Stimulated activated naive CD8-positive, alpha-beta T cell treated with anti-CD3 and anti-CD28 coated beads, Interleukin-15, amount 100 ng/mL, for 72 hours (primary cell): Measurements from ENCODE around the gene TAF8.

Source experiments
- ATAC-seq: fragments of 150-1000 bp; cut with Tn5 transposase; 2 replicates; pipeline ENCODE4 v1.10.0; 2021; ENCODE audit warnings: mild to moderate bottlenecking, moderate library complexity
- DNase-seq, 2 donors: peaks; one replicate each; pipeline ENCODE4 v3.0.0; 2021 to 2022
- H3K27ac Mint-ChIP-seq, 2 donors: one replicate each; pipeline ENCODE4 v1.8.0; 2022; ENCODE audit warnings: mild to moderate bottlenecking in 2 of 2, mixed read lengths in 2 of 2, moderate library complexity in 2 of 2
- H3K27me3 Mint-ChIP-seq: one replicate; pipeline ENCODE4 v1.8.0; 2022; ENCODE audit warnings: mixed read lengths
- H3K4me1 Mint-ChIP-seq: one replicate; pipeline ENCODE4 v1.8.0; 2022; ENCODE audit warnings: mild to moderate bottlenecking, mixed read lengths
- H3K4me3 Mint-ChIP-seq, 2 donors: one replicate each; pipeline ENCODE4 v1.8.0; 2022; ENCODE audit warnings: mild to moderate bottlenecking in 2 of 2, mixed read lengths in 2 of 2, moderate library complexity in 1 of 2
- H3K9me3 Mint-ChIP-seq, 2 donors: one replicate each; pipeline ENCODE4 v1.8.0; 2022; ENCODE audit warnings: mixed read lengths in 2 of 2

TAF8 gene

DNA sequence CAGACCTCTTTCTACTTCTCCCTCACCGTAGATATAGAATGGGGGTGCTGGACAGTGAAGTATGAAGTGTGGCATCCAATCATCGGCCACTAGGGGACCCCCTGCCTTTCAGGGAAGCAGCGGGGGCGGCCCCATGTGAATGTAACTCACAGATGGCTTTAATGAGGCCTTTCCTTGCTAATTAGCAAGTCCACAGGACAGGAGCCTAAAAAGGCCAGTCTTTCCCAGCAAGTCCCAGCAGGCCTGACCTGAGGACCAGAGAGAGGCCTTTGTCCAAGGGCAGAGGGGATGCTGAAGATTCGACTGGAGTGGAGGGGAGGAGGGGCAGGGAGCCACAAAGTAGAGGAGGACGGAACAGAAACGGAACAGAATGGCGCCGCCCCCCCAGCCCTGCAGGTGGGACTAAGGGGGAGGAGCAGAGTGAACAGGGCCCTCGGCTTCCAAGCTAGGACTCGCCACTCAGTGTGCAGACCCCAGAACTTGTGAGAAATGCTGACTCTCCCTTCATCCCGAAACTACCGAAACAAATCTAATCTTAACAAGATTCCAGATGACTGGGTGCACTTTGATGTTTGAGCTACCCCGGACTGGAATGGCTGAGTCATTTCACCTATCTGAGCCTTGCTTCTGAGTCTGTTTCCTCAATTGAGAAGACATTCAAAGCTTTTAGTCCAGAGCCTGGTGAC is 86.3 kb downstream of the TAF8 start:
- Mint-ChIP-seq H3K9me3 (no peaks in the 10 kb centered on the region), H3K4me1 (peaks cover 13% of the 10 kb centered on the region), H3K27ac (peak overlapping the region; percentile 85 to 93), H3K27me3 (peaks cover 21% of the 10 kb centered on the region), H3K4me3 (peak overlapping the region; percentile 72 to 83)
- ATAC-seq (peak; percentile 86), DNase-seq (peak; percentile 53 to 64)
